ENCODE measurements around the gene TFPI2.
"Not testable (repeated sequence)": the region's sequence is repeated elsewhere in the genome, so short reads cannot be mapped to it uniquely, and the experiment has no call there.

Gene TFPI2

GRCh38 chr7:93890464-93891068, at the start of gene TFPI2:
TSS of gene TFPI2 (minus strand) at chr7:93890753. CDS start at chr7:93890678, 75 bp downstream.
- no peak for DNase-seq (ENCODE audit: low spot score)

- no peak for DNase-seq (ENCODE audit: low spot score)
Measured at GRCh38 chr7:93938293-93938692, 47.7 kb upstream of the TFPI2 start.

GRCh38 chr7:93937818-93938217, 47.3 kb upstream of the TFPI2 start:
- no peak for DNase-seq (ENCODE audit: low spot score)

GRCh38 chr7:93935102-93935501, 44.5 kb upstream of the TFPI2 start:
- no peak for DNase-seq (ENCODE audit: low spot score)

- DNase-seq (ENCODE audit: low spot score), result no peak
Measured at GRCh38 chr7:93933156-93933555, 42.6 kb upstream of the TFPI2 start.

GRCh38 chr7:93931655-93932054, 41.1 kb upstream of the TFPI2 start:
- no peak for DNase-seq (ENCODE audit: low spot score)

GRCh38 chr7:93927585-93927984, 37.0 kb upstream of the TFPI2 start:
- no peak for DNase-seq (ENCODE audit: low spot score)

GRCh38 chr7:93926800-93927199, 36.2 kb upstream of the TFPI2 start:
- no peak for DNase-seq (ENCODE audit: low spot score)

- no peak for DNase-seq (ENCODE audit: low spot score)
Measured at GRCh38 chr7:93923942-93924341, 33.4 kb upstream of the TFPI2 start.

- no peak for DNase-seq (ENCODE audit: low spot score)
Measured at GRCh38 chr7:93923296-93923695, 32.7 kb upstream of the TFPI2 start.

- DNase-seq (ENCODE audit: low spot score), result no peak
Measured at GRCh38 chr7:93921607-93922566, 31.3 kb upstream of the TFPI2 start, which contains the start of gene GNG11. TSS of gene GNG11 (plus strand) at chr7:93921735. CDS start at chr7:93922138, 403 bp downstream.

- no peak for DNase-seq (ENCODE audit: low spot score)
Measured at GRCh38 chr7:93921186-93921585, 30.6 kb upstream of the TFPI2 start.

GRCh38 chr7:93920496-93921182, 30.1 kb upstream of the TFPI2 start:
- no peak for DNase-seq (ENCODE audit: low spot score)

- not testable (repeated sequence) for DNase-seq (ENCODE audit: low spot score)
Measured at GRCh38 chr7:93916315-93916714, 25.8 kb upstream of the TFPI2 start.

- not testable (repeated sequence) for DNase-seq (ENCODE audit: low spot score)
Measured at GRCh38 chr7:93915888-93916287, 25.3 kb upstream of the TFPI2 start.

- not testable (repeated sequence) for DNase-seq (ENCODE audit: low spot score)
Measured at GRCh38 chr7:93915206-93915842, 24.8 kb upstream of the TFPI2 start.

- no peak for DNase-seq (ENCODE audit: low spot score)
Measured at GRCh38 chr7:93914581-93915066, 24.1 kb upstream of the TFPI2 start.

- no peak for DNase-seq (ENCODE audit: low spot score)
Measured at GRCh38 chr7:93913197-93913596, 22.6 kb upstream of the TFPI2 start.

GRCh38 chr7:93911661-93912060, 21.1 kb upstream of the TFPI2 start:
- DNase-seq (ENCODE audit: low spot score), result not testable (repeated sequence)

- not testable (repeated sequence) for DNase-seq (ENCODE audit: low spot score)
Measured at GRCh38 chr7:93911242-93911641, 20.7 kb upstream of the TFPI2 start.

GRCh38 chr7:93910076-93910994, 19.8 kb upstream of the TFPI2 start:
- no peak for DNase-seq (ENCODE audit: low spot score)

Measured in CD4-positive, alpha-beta T cell treated with Interleukin-2 at 100 ng/mL for 4 hours (primary cell).